ENCODE data around the gene BMP6.

The BMP6 gene

DNA sequence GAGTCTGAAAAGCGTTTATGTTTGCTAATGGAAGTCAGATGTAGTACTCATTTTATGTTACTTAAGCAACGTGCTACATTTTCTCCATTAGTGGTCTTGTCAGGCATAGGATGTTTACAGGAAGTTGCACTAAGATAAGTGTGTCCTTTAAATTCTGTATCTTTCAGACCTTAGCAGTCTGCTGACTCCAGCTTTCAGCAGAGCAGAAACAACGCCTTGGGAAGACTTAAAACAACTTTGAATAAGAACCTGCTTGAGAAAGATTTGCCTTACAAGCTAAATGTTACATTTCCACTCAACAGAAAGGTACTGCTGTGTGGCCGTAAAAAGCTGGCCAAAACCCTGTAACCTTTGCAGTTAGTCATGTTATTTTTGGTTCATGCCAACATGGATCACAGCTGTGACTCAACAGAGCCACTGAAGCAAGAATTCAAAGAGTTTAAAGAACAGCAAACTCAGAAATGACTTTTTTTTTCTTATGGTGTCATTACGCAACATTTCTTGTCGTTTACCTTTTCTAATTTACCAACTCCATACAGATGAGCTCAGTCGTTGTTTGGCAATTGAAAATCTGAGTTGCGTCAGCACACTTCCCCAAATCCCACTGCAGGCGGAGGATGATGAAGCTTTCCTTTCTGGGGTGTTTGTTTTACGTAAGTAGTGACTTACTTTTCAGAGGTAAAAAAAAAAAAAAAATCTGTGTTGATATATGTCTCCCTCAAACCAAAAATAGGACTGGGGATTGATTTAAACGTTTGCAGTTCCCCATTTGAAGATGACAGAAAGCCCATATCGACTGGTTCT is 27.9 kb upstream of the BMP6 start:
- Mint-ChIP-seq H3K9me3 (no peaks in the 10 kb centered on the region), H3K4me3 (no peak overlapping the region), H3K27me3 (peaks cover 8% of the 10 kb centered on the region), H3K27ac (no peak overlapping the region), H3K36me3 (no peaks in the 10 kb centered on the region), H3K4me1 (peaks cover 5% of the 10 kb centered on the region)
- DNase-seq (ENCODE audit: low spot score in 2 of 2) (no peak), ATAC-seq (ENCODE audit: low read depth) (peak; percentile 84)

DNA sequence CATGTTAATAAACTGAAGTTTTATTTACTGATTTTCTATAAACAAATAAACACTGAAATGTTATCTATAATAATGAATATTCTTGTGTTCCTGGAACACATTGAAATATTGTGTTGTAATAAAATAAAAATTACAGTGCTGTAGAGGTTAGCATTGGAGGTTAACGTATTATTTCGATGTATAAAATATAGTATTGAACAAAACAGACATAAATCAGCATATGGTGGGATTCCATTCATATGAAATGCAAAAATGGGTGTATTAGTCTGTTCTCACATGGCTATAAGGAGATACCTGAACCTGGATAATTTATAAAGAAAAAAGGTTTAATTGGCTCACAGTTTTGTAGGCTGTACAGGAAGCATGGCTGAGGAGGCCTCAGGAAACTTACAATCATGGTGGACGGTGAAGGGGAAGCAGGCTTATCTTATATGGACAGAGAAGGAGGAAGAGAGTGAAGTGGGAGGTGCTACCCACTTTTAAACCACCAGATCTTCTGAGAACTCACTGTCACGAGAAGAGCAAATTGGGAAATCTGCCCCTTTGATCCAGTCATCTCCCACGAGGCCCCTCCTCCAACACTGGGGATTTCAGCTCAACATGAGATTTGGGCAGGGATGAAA is 24.6 kb upstream of the BMP6 start:
- Mint-ChIP-seq H3K27me3 (peaks cover 11% of the 10 kb centered on the region), H3K36me3 (no peaks in the 10 kb centered on the region), H3K9me3 (no peaks in the 10 kb centered on the region), H3K4me3 (no peak overlapping the region), H3K4me1 (peaks cover 5% of the 10 kb centered on the region), H3K27ac (no peak overlapping the region)
- no peak for ATAC-seq (ENCODE audit: low read depth)
- no peak for DNase-seq (ENCODE audit: low spot score in 2 of 2)

DNA sequence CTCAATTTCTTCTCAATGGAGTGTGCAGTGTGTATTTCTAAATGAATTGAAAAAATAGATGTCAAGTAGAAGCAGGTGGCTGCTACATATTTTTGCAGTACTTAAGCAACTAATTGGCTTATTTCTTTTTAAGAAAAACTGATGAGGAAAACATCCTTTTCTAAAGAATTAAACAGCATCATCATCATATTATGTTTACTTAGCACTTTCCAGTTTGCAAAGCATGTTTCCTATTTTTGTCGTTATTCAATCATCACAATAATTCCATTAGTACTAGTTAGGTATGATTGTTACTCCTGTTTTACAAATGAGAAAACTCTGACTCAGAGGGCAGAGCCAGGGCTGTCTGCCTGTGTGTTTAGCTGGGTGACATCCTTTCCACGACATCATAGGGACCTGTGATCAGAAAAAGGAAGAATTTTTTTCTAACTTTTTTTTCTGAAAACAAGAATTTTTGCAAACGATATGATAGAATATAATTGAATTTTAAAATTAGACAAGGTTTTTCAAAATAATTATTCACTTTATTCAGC is 22.7 kb upstream of the BMP6 start:
- Mint-ChIP-seq H3K4me1 (no peaks in the 10 kb centered on the region), H3K27ac (no peak overlapping the region), H3K9me3 (no peaks in the 10 kb centered on the region), H3K27me3 (peaks cover 7% of the 10 kb centered on the region), H3K36me3 (no peaks in the 10 kb centered on the region), H3K4me3 (no peak overlapping the region)
- DNase-seq (ENCODE audit: low spot score in 2 of 2) (no peak), ATAC-seq (ENCODE audit: low read depth) (no peak)

DNA sequence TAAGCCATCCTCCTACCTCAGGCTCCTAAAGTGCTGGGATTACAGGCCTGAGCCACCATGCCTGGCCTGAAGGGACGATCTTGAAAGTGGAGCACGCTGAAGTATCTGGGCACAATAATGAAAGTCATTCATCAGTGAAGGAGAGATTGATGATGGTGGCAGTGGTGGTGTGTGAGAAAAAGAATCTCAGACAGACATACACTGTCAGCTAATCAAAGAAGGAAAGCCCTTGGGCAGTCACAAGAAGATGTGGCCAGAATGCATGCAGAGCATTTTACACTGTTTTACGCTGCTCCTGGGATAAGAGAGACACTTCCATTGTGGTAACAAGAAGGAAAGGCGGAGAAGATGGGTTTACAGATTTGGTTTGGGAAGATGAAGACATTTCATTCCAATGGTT is 20.4 kb upstream of the BMP6 start:
- Mint-ChIP-seq H3K27me3 (peaks cover 9% of the 10 kb centered on the region), H3K4me1 (no peaks in the 10 kb centered on the region), H3K4me3 (no peak overlapping the region), H3K9me3 (no peaks in the 10 kb centered on the region), H3K27ac (no peak overlapping the region), H3K36me3 (no peaks in the 10 kb centered on the region)
- no peak for ATAC-seq (ENCODE audit: low read depth)
- DNase-seq (ENCODE audit: low spot score in 2 of 2), result no peak

DNA sequence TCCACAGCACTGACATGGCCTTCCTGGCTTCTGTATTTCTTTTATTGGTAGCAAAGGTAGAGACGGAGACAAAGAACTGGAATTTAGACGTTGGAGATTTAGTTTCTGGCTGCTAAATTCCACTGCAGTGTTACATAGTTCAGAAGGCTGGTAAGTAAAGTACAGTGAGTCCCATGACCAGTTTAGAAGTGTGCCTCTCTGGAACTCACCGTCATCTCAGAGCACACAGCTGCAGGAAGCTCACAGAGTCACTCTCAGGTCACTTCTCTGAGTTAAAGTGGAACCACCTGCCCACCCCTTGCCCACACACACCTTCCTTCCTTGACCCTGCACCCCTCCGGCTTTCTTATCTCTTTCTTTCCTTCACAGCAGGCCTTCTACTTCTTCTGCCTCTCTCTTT is 19.6 kb upstream of the BMP6 start:
- H3K27ac Mint-ChIP-seq, result no peak overlapping the region
- peaks cover under 1% of the 10 kb centered on the region for H3K9me3 Mint-ChIP-seq
- ATAC-seq (ENCODE audit: low read depth) (no peak), DNase-seq (ENCODE audit: low spot score in 2 of 2) (no peak)
- peaks cover 10% of the 10 kb centered on the region for H3K27me3 Mint-ChIP-seq
- H3K4me1 Mint-ChIP-seq, result no peaks in the 10 kb centered on the region
- peaks cover under 1% of the 10 kb centered on the region for H3K36me3 Mint-ChIP-seq
- H3K4me3 Mint-ChIP-seq, result no peak overlapping the region

DNA sequence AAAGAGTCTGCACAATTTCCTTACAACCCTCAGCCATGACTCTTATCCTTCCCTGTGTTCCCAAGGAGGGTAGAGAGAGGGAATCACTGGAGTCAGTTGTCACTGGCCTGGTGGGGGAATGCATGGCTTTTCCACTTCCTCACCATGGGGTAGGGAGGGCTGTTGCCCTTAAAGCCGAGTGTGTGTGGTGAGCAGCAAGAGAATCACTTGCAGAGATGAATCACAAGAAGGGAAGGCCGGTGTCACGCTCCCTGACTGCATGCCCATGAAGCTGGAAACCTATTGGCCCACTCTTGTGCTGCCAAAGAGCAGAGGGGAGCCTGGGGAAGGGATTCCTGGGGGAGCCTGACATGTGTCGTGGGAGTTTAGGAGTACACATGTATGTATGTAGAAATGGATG is 18.1 kb upstream of the BMP6 start:
- Mint-ChIP-seq H3K27ac (no peak overlapping the region), H3K27me3 (peaks cover 16% of the 10 kb centered on the region), H3K9me3 (peaks cover 6% of the 10 kb centered on the region), H3K4me3 (no peak overlapping the region), H3K36me3 (peaks cover 6% of the 10 kb centered on the region), H3K4me1 (no peaks in the 10 kb centered on the region)
- ATAC-seq (ENCODE audit: low read depth) (no peak), DNase-seq (ENCODE audit: low spot score in 2 of 2) (no peak)

DNA sequence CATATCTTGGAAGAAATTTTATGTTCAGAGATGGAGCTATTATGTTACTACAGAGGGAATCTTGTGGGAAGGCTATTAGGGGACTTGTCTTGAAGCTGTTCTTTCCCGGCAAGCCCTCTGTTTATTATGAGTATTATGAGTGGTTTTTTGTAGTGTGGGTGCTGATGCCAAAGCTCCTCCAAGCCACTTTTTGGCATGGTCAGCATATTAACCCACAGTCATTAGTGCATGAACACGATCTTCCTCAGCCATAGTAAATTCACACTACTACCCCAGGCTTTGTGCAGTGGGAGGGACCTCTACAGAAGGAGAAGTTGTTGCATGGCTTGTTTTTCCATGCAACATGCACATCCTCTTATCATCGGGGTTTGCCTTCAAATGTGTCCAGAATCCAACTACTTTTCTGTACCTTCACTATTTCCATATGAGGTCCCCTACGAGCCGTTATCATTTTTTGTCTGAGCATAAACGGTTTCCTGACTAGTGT is 6.5 kb upstream of the BMP6 start:
- H3K27me3 Mint-ChIP-seq, result peaks cover 8% of the 10 kb centered on the region
- H3K36me3 Mint-ChIP-seq, result peaks cover 1% of the 10 kb centered on the region
- no peak for DNase-seq (ENCODE audit: low spot score in 2 of 2)
- no peak for ATAC-seq (ENCODE audit: low read depth)
- H3K4me1 Mint-ChIP-seq, result no peaks in the 10 kb centered on the region
- no peak overlapping the region for H3K27ac Mint-ChIP-seq
- peaks cover 8% of the 10 kb centered on the region for H3K9me3 Mint-ChIP-seq
- no peak overlapping the region for H3K4me3 Mint-ChIP-seq

DNA sequence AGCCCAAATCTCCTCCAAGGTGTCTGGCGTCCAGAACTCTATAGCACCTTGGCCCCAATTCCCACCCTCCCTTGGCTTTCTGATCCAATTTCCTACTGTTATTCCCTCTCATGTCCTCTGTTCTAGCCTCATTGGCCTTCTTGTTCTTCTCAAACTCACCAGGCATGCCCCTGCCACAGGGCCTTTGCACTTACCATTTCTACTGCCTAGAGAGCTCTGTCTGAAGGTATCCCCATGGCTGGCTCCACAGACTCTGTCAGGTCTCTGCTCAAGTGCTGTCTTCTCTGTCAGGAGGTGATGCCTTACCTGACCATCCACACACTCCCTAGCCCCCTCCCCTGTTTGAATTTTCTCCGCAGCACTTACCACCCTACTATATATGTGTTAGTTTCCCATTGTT is 5.6 kb upstream of the BMP6 start:
- Mint-ChIP-seq H3K27ac (no peak overlapping the region), H3K27me3 (peaks cover 8% of the 10 kb centered on the region)

DNA sequence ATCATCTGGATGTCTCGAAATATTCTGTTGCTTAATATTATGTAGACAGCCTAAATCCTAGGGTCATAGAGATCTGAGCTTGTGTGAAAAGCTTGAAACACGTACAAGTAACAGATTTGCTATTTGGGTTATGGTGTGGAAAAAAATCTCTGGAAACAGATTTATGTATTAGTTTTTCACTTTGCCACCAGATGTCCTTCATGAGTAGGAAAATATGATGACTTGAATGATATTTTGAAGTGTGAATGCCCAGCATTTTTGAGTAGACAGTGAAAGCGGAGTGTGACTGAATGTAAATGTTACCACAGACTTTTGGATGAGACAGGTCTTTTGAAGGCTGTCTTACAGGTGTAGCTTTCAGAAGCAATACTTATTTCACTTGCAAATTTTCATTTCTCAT is 4.2 kb upstream of the BMP6 start:
- no peak for DNase-seq (ENCODE audit: low spot score in 2 of 2)
- Mint-ChIP-seq H3K9me3 (peaks cover 4% of the 10 kb centered on the region), H3K36me3 (no peaks in the 10 kb centered on the region), H3K27me3 (peaks cover 11% of the 10 kb centered on the region), H3K27ac (no peak overlapping the region), H3K4me3 (no peak overlapping the region), H3K4me1 (peaks cover 2% of the 10 kb centered on the region)
- no peak for ATAC-seq (ENCODE audit: low read depth)

More for the DNA sequence above, 5.6 kb upstream of the BMP6 start:
- Mint-ChIP-seq H3K36me3 (peaks cover 1% of the 10 kb centered on the region), H3K9me3 (peaks cover 8% of the 10 kb centered on the region), H3K4me3 (no peak overlapping the region), H3K4me1 (no peaks in the 10 kb centered on the region)
- ATAC-seq (ENCODE audit: low read depth) (no peak), DNase-seq (ENCODE audit: low spot score in 2 of 2) (no peak)

DNA sequence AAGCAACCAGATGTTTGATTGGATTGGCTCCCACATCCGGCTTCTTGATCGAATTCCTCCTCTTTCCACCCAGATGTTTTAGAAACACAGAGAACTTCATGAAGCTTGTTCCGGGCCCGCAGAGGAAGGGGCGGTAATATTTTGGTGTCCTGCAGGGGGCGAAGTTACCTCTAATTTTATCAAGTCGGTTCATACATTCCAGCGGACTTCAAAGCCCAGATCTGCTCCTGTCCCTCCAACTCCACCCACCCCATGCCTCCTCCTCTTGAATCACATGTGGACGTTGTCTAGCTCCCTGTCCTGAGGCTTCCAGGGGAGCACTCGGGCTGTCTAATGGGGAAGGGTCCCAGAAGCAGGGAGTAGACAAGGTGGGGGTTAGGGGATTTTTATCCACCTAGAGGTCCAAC is 2.9 kb upstream of the BMP6 start:
- no peak overlapping the region for H3K27ac Mint-ChIP-seq
- ATAC-seq (ENCODE audit: low read depth), result peak; percentile 33
- peak; percentile 65 to 73 for DNase-seq (ENCODE audit: low spot score in 2 of 2)
- no peaks in the 10 kb centered on the region for H3K36me3 Mint-ChIP-seq
- H3K4me3 Mint-ChIP-seq, result no peak overlapping the region
- H3K4me1 Mint-ChIP-seq, result peaks cover 4% of the 10 kb centered on the region
- H3K9me3 Mint-ChIP-seq, result peaks cover under 1% of the 10 kb centered on the region
- H3K27me3 Mint-ChIP-seq, result peaks cover 11% of the 10 kb centered on the region

DNA sequence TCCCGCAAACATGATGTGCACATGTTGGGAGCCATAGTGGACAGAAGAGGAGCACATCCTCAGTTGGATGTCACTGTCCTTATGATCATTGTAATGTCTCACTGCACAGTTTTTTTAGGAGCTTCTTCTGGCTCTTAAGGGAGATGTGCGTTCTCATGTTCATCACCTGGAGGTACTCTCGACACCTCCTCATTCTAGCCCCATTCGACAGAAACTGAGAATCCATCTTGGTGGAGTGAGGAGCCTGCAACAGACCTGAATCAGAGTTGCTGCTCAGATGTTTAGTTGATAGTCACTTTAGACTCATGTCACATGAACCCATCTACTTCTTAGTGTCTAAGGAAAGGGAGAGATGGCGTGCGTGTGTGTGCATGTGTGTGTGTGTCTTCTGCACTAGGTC is 2.3 kb upstream of the BMP6 start:
- no peak overlapping the region for H3K27ac Mint-ChIP-seq
- no peaks in the 10 kb centered on the region for H3K36me3 Mint-ChIP-seq
- no peak overlapping the region for H3K4me3 Mint-ChIP-seq
- DNase-seq (ENCODE audit: low spot score in 2 of 2) (no peak), ATAC-seq (ENCODE audit: low read depth) (no peak)
- peaks cover 13% of the 10 kb centered on the region for H3K27me3 Mint-ChIP-seq
- H3K4me1 Mint-ChIP-seq, result peaks cover 6% of the 10 kb centered on the region
- no peaks in the 10 kb centered on the region for H3K9me3 Mint-ChIP-seq

DNA sequence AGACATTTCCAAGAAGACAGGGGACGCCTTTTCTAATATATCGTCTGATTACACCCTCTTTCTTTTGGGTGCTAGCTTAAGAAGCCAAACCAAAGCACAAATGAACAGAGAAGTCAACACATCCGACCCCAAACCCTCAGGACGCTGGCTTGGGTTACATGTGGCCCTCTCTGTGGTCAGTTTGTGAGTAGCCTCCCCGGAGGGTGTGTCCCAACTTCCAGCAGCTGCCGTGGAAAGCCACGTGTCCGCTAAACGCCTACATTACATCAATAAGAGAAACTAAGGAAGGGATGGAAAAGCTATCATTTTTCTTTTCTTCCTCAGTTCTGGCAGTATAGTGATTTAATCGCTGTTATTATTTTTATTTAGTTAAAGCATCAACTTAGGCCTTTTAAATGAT is 487 bp upstream of the BMP6 start:
- ATAC-seq (ENCODE audit: low read depth) (no peak), DNase-seq (ENCODE audit: low spot score in 2 of 2) (no peak)
- peak overlapping the region; percentile 89 for H3K4me3 Mint-ChIP-seq
- H3K27ac Mint-ChIP-seq, result no peak overlapping the region
- H3K36me3 Mint-ChIP-seq, result no peaks in the 10 kb centered on the region
- no peaks in the 10 kb centered on the region for H3K9me3 Mint-ChIP-seq
- peaks cover 16% of the 10 kb centered on the region for H3K27me3 Mint-ChIP-seq
- peaks cover 9% of the 10 kb centered on the region for H3K4me1 Mint-ChIP-seq

DNA sequence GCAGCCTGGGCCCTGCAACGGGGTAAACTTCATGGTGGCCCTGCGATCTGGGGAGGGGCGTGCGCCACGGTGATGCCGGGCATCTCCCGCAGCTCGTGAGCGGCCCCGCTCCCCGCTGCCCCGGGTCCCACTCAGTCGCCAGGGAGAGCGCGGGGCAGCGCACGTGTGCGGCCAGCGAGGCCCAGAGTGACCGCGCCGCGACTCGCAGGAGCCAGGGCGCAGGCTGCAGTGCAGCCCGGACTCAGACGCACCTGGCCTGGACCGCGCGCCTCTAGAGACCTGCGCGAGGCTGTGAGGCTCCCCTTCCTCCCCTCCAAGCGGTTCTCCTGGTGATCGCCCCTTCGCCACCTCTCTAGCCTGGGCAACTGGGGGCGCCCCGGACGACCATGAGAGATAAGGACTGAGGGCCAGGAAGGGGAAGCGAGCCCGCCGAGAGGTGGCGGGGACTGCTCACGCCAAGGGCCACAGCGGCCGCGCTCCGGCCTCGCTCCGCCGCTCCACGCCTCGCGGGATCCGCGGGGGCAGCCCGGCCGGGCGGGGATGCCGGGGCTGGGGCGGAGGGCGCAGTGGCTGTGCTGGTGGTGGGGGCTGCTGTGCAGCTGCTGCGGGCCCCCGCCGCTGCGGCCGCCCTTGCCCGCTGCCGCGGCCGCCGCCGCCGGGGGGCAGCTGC is 652 bp downstream of the BMP6 start:
- peaks cover 9% of the 10 kb centered on the region for H3K4me1 Mint-ChIP-seq
- no peaks in the 10 kb centered on the region for H3K9me3 Mint-ChIP-seq
- H3K27me3 Mint-ChIP-seq, result peaks cover 22% of the 10 kb centered on the region
- ATAC-seq (ENCODE audit: low read depth) (peak; percentile 15), DNase-seq (ENCODE audit: low spot score in 2 of 2) (peak in 1 of 2 donors; percentile 26)
- peak overlapping the region; percentile 89 for H3K4me3 Mint-ChIP-seq
- H3K36me3 Mint-ChIP-seq, result no peaks in the 10 kb centered on the region
- H3K27ac Mint-ChIP-seq, result peak overlapping the region; percentile 38
